TTC549 (cell line): Measurements from ENCODE around the gene PRR5.

Experiments
- FAIRE-seq: peaks from 2 replicates; lab custom pipeline; 2012; peaks lifted over from hg19 to GRCh38; lab: Jason Lieb, UNC

The PRR5 gene

DNA sequence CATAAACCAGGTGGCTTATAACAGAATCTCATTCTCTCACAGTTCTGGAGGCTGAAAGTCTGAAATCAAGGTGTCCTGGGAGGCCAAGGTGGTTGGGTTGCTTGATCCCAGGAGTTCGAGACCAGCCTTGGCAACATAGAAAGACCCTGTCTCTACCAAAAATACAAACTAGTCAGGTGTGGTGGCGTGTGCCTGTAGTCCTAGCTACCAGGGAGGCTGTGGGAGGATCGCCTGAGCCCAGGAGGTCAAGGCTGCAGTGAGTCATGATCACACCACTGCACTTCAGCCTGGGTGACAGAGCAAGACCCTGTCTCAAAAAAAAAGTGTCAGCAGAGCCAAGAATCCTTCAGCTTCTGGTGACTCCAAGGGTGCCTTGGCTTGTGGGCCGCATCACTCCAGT, 8.9 kb upstream of the PRR5 start:
- no peak for FAIRE-seq

- no peak for FAIRE-seq
Measured at GRCh38 chr22:44693756-44694155, 8.2 kb upstream of the PRR5 start.

GRCh38 chr22:44697423-44698141, 4.4 kb upstream of the PRR5 start:
- FAIRE-seq, result no peak

- FAIRE-seq, result peak; percentile 84
Measured at GRCh38 chr22:44698531-44699421, 3.2 kb upstream of the PRR5 start.

GRCh38 chr22:44700456-44700855, 1.5 kb upstream of the PRR5 start:
- FAIRE-seq, result no peak

DNA sequence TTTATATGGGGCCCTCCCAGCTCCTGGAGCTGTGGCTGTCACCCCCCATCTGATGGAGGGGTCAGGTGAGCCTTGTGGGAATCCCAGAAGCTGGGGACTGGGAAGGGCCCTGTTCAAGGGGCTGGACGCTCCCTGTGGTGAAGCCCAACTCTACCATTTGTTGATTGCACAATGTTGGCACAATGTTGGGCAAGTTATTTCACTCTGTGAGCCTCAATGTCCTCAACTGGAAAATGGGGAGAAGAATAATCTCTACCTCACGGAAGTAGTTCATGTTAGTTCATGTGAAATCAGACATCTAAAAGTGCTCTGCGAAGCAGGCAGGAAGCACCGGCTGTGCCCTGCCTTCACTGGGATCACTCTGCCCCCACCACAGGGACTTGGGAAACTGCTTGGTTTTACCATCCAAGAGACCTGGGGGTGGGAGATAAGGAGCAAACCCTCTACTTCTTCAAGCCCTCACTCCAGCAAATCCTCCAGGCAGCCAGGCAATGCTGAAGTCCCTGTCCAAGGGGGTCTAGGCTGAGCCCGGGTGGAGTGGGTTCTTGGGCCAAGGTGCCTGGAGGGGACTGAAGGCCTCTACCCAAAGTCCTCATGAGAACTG, 715 bp upstream of the PRR5 start:
- FAIRE-seq, result no peak

DNA sequence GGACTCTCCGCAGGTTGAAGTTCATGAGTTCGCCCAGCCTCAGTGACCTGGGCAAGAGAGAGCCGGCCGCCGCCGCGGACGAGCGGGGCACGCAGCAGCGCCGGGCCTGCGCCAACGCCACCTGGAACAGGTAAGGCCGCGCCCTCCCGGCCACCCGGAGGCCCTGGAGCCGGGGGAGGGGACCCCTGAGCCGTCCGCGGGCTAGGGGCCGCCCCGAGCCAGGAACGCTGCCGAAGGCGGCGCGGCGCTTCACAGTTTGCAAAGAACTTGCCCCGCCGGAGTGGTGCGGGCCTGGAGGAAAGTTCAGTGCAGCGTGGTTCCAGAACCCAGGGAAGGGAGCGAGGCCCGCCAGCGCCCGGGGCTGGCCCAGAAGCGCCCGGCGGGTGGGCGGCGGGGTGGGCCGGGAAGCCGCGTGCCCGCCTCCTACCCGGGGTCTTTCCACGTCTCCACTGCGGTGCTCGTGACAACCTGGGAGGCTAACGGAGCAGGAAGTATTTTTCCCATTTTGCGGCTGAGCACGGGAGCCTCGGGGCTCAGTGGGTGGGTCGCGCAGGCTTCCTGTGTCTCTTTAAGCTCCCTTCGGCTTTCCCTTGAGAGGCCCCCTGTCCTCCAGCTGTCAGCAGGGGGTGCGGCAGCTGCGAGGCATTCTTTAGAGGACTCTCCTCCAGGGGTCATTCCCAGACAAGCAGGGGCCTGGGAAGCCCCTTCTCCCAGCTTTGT, 635 bp downstream of the PRR5 start:
- FAIRE-seq, result no peak

- no peak for FAIRE-seq
Measured at GRCh38 chr22:44703255-44703870, 1.4 kb downstream of the PRR5 start.

DNA sequence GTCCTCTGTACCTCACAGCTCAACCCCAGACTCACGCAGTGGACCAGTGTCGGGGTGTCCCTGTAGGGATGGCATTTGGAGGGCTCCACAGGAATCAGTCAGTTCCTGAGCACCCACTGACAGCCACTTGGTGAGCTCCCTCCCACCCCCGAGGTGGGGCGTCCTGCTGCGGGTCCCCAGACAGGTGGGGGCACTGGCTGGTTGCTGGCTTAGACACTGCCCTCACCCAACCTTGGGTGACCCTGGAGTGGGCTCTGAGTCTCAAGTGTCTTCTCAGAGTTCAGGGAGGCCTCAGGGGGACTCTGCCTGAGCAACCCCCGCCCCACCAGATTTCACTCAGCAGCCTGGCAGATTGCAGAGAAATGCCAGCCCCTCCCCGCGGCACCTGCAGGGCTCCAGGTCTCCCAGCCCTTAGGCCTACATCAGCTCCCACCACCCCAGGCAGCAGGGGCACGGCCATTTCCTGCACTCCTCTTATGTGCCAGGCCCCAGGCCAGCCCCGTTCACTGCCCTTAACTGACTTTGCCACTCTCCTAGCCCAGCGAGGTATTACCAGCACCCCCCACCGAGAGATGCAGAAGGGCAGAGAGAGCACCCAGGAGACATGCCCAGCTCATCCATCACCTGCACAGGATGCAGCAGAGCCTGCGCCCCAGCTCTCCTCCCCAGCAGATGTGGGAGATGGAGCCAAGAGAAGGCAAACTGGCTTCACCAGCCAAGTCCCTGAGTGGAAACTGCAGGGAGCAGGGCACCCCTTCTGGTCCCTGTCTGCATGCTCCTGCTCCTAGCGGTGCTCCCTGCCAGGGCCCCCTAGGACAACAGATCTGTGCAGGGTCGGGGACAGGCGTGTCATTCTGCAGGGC, 2.4 kb downstream of the PRR5 start:
- no peak for FAIRE-seq

GRCh38 chr22:44705022-44705297, 3.0 kb downstream of the PRR5 start:
- FAIRE-seq, result no peak

GRCh38 chr22:44706488-44706887, 4.5 kb downstream of the PRR5 start:
- no peak for FAIRE-seq

GRCh38 chr22:44707178-44707577, 5.2 kb downstream of the PRR5 start:
- FAIRE-seq, result no peak

DNA sequence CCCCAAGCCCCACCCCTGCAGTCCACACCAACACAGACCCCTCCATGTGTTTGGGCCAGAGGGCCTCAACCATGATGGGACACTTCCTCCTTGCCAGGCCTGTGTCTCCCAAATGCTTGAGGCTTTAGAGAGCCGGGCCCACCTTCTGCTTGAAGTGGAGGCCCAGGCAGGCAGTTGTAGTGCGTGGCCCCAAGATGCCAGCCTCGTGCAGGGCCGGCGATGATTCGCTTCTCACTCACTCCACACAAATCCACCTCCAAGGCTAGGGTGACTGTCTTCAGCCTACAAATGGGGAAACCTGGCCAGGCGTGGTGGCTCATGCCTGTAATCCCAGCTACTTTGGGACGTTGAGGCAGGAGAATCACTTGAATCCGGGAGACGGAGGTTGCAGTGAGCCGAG, 5.7 kb downstream of the PRR5 start:
- no peak for FAIRE-seq

- FAIRE-seq, result no peak
Measured at GRCh38 chr22:44709881-44710392, 7.9 kb downstream of the PRR5 start.

GRCh38 chr22:44710474-44711240, 8.7 kb downstream of the PRR5 start:
- no peak for FAIRE-seq

- FAIRE-seq, result no peak
Measured at GRCh38 chr22:44711241-44711560, 9.2 kb downstream of the PRR5 start.

DNA sequence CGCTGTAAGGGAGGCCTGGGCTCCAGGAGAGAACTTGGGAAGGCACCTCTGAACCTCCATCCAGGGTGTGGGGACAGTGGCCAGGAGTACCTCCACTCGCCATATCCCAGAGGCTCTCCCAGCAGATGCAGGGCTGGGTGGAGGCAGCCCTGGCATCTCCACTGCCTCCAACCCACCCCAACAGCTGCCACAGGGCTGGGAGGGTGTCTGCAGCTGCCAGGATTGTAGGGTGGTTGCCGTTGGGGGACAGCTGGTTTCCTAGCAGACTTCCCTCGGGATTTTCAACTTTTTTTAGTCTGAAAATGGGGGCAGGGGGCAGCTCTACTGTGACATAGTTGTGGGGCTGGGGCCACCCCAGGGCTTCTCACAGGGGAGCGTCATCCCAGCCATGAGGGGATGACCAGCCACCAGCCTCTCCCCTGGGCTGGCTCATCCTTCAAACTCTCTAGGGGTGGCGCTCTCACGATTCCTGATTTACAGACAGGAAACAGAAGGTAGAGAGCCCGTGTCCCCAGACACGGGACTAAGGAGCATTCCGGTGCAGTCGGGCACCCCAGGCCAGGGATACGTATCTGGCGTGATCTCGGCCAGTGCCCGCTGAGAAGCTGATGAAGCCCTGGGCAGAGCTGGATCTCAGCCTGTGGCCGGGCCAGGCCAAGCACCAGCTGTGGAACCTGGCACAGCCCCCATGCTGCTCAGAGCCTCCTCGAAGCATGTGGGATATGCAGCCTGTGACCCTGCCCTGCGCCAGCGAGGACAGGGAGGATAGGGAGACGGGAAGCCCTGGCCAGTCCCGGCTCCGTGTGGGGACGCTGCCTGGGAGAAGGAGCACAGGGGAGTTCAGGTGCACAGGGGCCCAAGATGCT, 9.9 kb downstream of the PRR5 start:
- no peak for FAIRE-seq

DNA sequence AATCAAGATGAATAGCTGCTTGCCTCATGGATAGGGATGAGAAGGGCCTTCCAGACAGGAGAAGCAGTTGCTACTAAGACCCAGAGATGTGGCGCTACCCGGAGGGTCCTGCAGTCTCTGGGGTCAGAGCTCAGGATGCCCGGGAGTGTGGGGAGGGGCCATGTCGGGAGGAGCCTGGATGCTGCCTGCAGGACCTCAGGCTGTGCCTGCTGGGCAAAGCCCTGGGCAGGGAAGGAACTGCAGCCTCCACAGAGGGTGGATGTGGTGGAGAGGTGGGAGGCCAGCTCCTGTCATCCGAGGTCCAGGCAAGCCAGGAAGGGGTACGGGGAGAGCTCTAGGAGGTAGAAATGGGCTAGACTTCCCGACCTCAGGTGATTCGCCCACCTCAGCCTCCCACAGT, 11.0 kb downstream of the PRR5 start:
- no peak for FAIRE-seq

GRCh38 chr22:44714703-44715350, 12.8 kb downstream of the PRR5 start:
- no peak for FAIRE-seq
